GM21423 (cell line): ENCODE results near the gene DPT.

Experiments
- ATAC-seq: cut with Tn5 transposase; IDR thresholded peaks from one replicate; pipeline ENCODE4 v1.9.1; 2021; ENCODE audit warnings: mild to moderate bottlenecking, moderate library complexity; ENCODE audit not compliant: unreplicated experiment

Gene DPT

GRCh38 chr1:168672278-168672677, 56.7 kb downstream of the DPT start:
- ATAC-seq = no peak

GRCh38 chr1:168671782-168672181, 57.2 kb downstream of the DPT start:
- no peak for ATAC-seq

GRCh38 chr1:168665975-168666374, 63.0 kb downstream of the DPT start:
- ATAC-seq = no peak

GRCh38 chr1:168664069-168664834, 64.8 kb downstream of the DPT start:
- no peak for ATAC-seq

- no peak for ATAC-seq
These were observed 72.5 kb downstream of the DPT start for GRCh38 chr1:168656485-168656884.

GRCh38 chr1:168654198-168654915, 74.6 kb downstream of the DPT start:
- no peak for ATAC-seq

GRCh38 chr1:168653567-168653966, 75.4 kb downstream of the DPT start:
- no peak for ATAC-seq

- no peak for ATAC-seq
These were observed 83.3 kb downstream of the DPT start for GRCh38 chr1:168645721-168646120.
